Measurements from ENCODE around the gene GPRC5A.

DNA sequence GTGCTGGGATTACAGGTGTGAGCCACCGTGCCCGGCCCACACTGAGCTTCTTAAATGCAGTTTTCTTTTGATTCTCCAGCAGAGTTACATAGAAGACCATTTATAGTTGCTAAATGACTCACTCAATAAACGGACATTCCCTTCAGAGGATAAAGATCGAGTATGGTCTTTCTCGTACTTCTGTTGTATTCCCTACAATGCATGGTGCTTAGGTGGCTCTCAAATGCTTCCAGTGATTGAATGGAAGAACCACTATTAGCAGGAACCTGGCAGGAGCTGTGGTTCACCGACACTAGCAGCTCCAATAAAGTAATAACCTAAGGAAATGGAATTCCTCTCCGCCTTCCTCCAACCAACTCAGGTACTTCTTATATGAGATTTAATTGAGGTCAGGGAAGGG, 3.9 kb upstream of the GPRC5A start:
- no peak for TF ChIP-seq POLR2A (IDR thresholded peaks at IDR 0.05; ENCODE audit: insufficient read depth in 1 of 2, low read depth in 2 of 2, low read length in 2 of 2)
- TF ChIP-seq ZNF296 (CRISPR knock-in tag; conservative IDR thresholded peaks at IDR 0.05) = no peak
- TF ChIP-seq HOXA7 (CRISPR knock-in tag; IDR thresholded peaks at IDR 0.05) = no peak
- TF ChIP-seq, protein P1, sequence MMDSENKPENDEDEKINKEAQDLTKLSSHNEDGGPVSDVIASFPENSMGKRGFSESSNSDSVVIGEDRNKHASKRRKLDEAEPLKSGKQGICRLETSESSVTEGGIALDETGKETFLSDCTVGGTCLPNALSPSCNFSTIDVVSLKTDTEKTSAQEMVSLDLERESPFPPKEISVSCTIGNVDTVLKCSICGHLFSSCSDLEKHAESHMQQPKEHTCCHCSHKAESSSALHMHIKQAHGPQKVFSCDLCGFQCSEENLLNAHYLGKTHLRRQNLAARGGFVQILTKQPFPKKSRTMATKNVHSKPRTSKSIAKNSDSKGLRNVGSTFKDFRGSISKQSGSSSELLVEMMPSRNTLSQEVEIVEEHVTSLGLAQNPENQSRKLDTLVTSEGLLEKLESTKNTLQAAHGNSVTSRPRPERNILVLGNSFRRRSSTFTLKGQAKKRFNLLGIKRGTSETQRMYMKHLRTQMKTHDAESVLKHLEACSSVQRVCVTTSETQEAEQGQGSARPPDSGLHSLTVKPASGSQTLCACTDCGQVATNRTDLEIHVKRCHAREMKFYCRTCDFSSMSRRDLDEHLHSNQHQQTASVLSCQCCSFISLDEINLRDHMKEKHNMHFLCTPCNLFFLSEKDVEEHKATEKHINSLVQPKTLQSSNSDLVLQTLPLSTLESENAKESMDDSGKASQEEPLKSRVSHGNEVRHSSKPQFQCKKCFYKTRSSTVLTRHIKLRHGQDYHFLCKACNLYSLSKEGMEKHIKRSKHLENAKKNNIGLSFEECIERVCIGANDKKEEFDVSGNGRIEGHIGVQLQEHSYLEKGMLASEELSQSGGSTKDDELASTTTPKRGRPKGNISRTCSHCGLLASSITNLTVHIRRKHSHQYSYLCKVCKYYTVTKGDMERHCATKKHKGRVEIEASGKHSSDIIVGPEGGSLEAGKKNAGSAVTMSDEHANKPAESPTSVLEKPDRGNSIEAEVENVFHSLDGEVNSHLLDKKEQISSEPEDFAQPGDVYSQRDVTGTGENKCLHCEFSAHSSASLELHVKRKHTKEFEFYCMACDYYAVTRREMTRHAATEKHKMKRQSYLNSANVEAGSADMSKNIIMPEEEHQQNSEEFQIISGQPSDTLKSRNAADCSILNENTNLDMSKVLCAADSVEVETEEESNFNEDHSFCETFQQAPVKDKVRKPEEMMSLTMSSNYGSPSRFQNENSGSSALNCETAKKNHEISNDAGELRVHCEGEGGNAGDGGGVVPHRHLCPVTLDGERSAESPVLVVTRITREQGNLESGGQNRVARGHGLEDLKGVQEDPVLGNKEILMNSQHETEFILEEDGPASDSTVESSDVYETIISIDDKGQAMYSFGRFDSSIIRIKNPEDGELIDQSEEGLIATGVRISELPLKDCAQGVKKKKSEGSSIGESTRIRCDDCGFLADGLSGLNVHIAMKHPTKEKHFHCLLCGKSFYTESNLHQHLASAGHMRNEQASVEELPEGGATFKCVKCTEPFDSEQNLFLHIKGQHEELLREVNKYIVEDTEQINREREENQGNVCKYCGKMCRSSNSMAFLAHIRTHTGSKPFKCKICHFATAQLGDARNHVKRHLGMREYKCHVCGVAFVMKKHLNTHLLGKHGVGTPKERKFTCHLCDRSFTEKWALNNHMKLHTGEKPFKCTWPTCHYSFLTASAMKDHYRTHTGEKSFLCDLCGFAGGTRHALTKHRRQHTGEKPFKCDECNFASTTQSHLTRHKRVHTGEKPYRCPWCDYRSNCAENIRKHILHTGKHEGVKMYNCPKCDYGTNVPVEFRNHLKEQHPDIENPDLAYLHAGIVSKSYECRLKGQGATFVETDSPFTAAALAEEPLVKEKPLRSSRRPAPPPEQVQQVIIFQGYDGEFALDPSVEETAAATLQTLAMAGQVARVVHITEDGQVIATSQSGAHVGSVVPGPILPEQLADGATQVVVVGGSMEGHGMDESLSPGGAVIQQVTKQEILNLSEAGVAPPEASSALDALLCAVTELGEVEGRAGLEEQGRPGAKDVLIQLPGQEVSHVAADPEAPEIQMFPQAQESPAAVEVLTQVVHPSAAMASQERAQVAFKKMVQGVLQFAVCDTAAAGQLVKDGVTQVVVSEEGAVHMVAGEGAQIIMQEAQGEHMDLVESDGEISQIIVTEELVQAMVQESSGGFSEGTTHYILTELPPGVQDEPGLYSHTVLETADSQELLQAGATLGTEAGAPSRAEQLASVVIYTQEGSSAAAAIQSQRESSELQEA (CRISPR knock-in tag; IDR thresholded peaks at IDR 0.05; ENCODE audit: not compliant biosample characterization) = no peak
- TF ChIP-seq, protein P2, sequence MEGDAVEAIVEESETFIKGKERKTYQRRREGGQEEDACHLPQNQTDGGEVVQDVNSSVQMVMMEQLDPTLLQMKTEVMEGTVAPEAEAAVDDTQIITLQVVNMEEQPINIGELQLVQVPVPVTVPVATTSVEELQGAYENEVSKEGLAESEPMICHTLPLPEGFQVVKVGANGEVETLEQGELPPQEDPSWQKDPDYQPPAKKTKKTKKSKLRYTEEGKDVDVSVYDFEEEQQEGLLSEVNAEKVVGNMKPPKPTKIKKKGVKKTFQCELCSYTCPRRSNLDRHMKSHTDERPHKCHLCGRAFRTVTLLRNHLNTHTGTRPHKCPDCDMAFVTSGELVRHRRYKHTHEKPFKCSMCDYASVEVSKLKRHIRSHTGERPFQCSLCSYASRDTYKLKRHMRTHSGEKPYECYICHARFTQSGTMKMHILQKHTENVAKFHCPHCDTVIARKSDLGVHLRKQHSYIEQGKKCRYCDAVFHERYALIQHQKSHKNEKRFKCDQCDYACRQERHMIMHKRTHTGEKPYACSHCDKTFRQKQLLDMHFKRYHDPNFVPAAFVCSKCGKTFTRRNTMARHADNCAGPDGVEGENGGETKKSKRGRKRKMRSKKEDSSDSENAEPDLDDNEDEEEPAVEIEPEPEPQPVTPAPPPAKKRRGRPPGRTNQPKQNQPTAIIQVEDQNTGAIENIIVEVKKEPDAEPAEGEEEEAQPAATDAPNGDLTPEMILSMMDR (CRISPR knock-in tag; IDR thresholded peaks at IDR 0.05) = no peak
- no peak for TF ChIP-seq NR2C2 (CRISPR knock-in tag; IDR thresholded peaks at IDR 0.05; ENCODE audit: borderline replicate concordance)
- TF ChIP-seq PPARG (CRISPR knock-in tag; conservative IDR thresholded peaks at IDR 0.05) = no peak
- no peak for TF ChIP-seq MAFK (conservative IDR thresholded peaks at IDR 0.05 in 1 of 2, IDR thresholded peaks at IDR 0.05 in 1 of 2; ENCODE audit: low read length in 2 of 2)
- TF ChIP-seq ZNF703 (CRISPR knock-in tag; IDR thresholded peaks at IDR 0.05; ENCODE audit: borderline replicate concordance) = no peak
- no peak for TF ChIP-seq ZNF30 (CRISPR knock-in tag; IDR thresholded peaks at IDR 0.05)
